ENCODE data around the gene SMIM17. TPM values are rescaled to one million over a fixed set of nuclear protein-coding genes. Genes with fewer than 3 reads are reported as not detected.

The SMIM17 gene
- total and polyA plus RNA-seq, 2 of the 4 experiments (the other 2 are of a cell fraction) = not detected

GRCh38 chr19:56608274-56608964 is 34.5 kb upstream of the SMIM17 start:
- Histone ChIP-seq H3K14ac (replicated peaks; ENCODE audit: low read depth, low read length) (no peak overlapping the region), H2AK9ac (replicated peaks; ENCODE audit: low read depth, low read length, poor library complexity) (no peak overlapping the region), H4K20me1 (ENCODE audit: insufficient read depth, low read length) (no peaks in the 10 kb centered on the region), H3K9ac (ENCODE audit: low read depth, low read length) (no peak overlapping the region), H3K56ac (ENCODE audit: extremely low read depth, insufficient read depth, low read length) (no peak overlapping the region), H2BK120ac (ENCODE audit: low read depth, low read length) (no peak overlapping the region), H3K36me3 (ENCODE audit: control insufficient read depth, insufficient read depth, low read length) (peaks cover 22% of the 10 kb centered on the region; the same call in 1 of the 2 replicates), H3K9me3 (ENCODE audit: control insufficient read depth, insufficient read depth, low read length) (peaks cover 59% of the 10 kb centered on the region), H2BK5ac (ENCODE audit: low read depth, low read length, poor library complexity, severe bottlenecking) (no peak overlapping the region), H3K79me1 (ENCODE audit: low read depth in 1 of 2, low read length in 2 of 2) (peaks cover 22 to 26% of the 10 kb centered on the region in 2 experiments), H3K27ac (ENCODE audit: insufficient read depth, low read length) (no peak overlapping the region), H3K27me3 (ENCODE audit: control insufficient read depth, insufficient read depth, low read length) (no peaks in the 10 kb centered on the region), H4K5ac (ENCODE audit: low read depth, low read length) (no peak overlapping the region), H2BK15ac (ENCODE audit: low read depth, low read length) (no peak overlapping the region), H3K4me3 (ENCODE audit: insufficient read depth, low read depth, low read length) (no peak overlapping the region), H3K9me1 (ENCODE audit: insufficient read depth, low read length) (no peaks in the 10 kb centered on the region), H2BK20ac (ENCODE audit: low read depth, low read length) (no peak overlapping the region), H4K91ac (ENCODE audit: insufficient read depth, low read depth, low read length) (no peak overlapping the region), H2AK5ac (ENCODE audit: low read depth, low read length) (no peak overlapping the region), H3K4me1 (ENCODE audit: control insufficient read depth, insufficient read depth, low read length) (no peaks in the 10 kb centered on the region), H3K18ac (ENCODE audit: low read depth, low read length) (no peak overlapping the region), H4K8ac (ENCODE audit: low read depth in 2 of 2, low read length in 2 of 2) (no peak overlapping the region), H3K23ac (ENCODE audit: low read depth, low read length) (no peak overlapping the region), H2AFZ (replicated peaks; ENCODE audit: low read length, poor library complexity) (no peak overlapping the region), H3K4ac (ENCODE audit: low read depth, low read length) (no peak overlapping the region), H3K4me2 (ENCODE audit: low read depth, low read length) (no peak overlapping the region)
- TF ChIP-seq POLR2A (IDR thresholded peaks at IDR 0.05; ENCODE audit: low read depth, low read length) = no peak
- TF ChIP-seq MAZ (IDR thresholded peaks at IDR 0.05; ENCODE audit: borderline replicate concordance, low read depth, low read length) = no peak
- in situ Hi-C loops (cut with MboI; ENCODE audit: low sequenced_read_pairs) = no loop called here
- ATAC-seq (ENCODE audit: low read depth) (no peak), DNase-seq (no peak)
- BruUV-seq (replicated peaks) = no TSS peak
- dilution Hi-C loops (cut with HindIII; ENCODE audit: low sequenced_read_pairs, unreplicated experiment) = no loop called here
- CTCF ChIA-PET = no interaction called here
- intact Hi-C loops (cut with micrococcal nuclease) = no loop called here
- POLR2A ChIA-PET (ENCODE audit: unreplicated experiment) = no interaction called here
- 80% methylated on average over 1 of the region's 8 CpGs; no CpG with 5 or more reads in 1 of the 2 experiments for WGBS, 2 experiments (ENCODE audit: extremely low coverage in 2 of 2, insufficient read length in 1 of 2)

Measured in IMR-90 (cell line).